Measurements from ENCODE around the gene SIK3. TPM values are rescaled to one million over a fixed set of nuclear protein-coding genes. Genes with fewer than 3 reads are reported as not detected.

The SIK3 gene
- total and polyA plus RNA-seq, 12 donors, result 11.7 to 176 (median 25.2) TPM

DNA sequence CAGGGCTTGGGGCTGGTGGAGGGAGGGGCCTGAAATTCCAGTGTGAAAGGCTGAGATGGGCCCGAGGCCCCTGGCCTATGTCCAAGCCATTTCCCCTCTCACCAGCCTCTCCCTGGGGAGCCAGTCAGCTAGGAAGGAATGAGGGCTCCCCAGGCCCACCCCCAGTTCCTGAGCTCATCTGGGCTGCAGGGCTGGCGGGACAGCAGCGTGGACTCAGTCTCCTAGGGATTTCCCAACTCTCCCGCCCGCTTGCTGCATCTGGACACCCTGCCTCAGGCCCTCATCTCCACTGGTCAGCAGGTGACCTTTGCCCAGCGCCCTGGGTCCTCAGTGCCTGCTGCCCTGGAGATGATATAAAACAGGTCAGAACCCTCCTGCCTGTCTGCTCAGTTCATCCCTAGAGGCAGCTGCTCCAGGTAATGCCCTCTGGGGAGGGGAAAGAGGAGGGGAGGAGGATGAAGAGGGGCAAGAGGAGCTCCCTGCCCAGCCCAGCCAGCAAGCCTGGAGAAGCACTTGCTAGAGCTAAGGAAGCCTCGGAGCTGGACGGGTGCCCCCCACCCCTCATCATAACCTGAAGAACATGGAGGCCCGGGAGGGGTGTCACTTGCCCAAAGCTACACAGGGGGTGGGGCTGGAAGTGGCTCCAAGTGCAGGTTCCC lies 268.6 kb downstream of the SIK3 start, which contains the start of gene APOC3:
Gene APOC3, plus strand, starts transcription at position 383 of the 659 bp plus-strand sequence. CDS start 676 bp downstream, outside the sequence.
- no peak for DNase-seq
- no peak within 1 kb of the TSS for H3K4me3 ChIP-seq
- H3K4me1 ChIP-seq (replicated peaks in 1 of 2), result no peaks in the 10 kb centered on the region
- intact Hi-C loops (cut with DNase I), result no loop called here
- 75 to 87% (median 80%) methylated on average over 4 to 9 of the region's 9 CpGs for WGBS, 4 donors
- H3K9me3 ChIP-seq (replicated peaks in 1 of 3), result no peaks in the 10 kb centered on the region
- H3K27me3 ChIP-seq, result no peaks in the 10 kb centered on the region
- no peaks in the 10 kb centered on the region for H3K36me3 ChIP-seq (replicated peaks in 1 of 2)
- no peak within 1 kb of the TSS for H3K27ac ChIP-seq
- TF ChIP-seq POLR2A (IDR thresholded peaks at IDR 0.05) (no peak), CTCF (IDR thresholded peaks at IDR 0.05) (no peak)

- no peaks in the 10 kb centered on the region for H3K36me3 ChIP-seq (replicated peaks in 1 of 2)
- H3K9me3 ChIP-seq (replicated peaks in 1 of 3), result no peaks in the 10 kb centered on the region
- intact Hi-C loops (cut with DNase I), result no loop called here
- 67 to 80% (median 71%) methylated on average over 9 to 16 of the region's 16 CpGs for WGBS, 4 donors
- H3K27me3 ChIP-seq, result no peaks in the 10 kb centered on the region
- no peaks in the 10 kb centered on the region for H3K4me1 ChIP-seq (replicated peaks in 1 of 2)
- TF ChIP-seq CTCF (IDR thresholded peaks at IDR 0.05) (no peak), POLR2A (IDR thresholded peaks at IDR 0.05) (no peak)
- DNase-seq, result no peak
- no peak overlapping the region for H3K4me3 ChIP-seq
- H3K27ac ChIP-seq, result no peak overlapping the region
Measured at GRCh38 chr11:116828632-116829524, 269.4 kb downstream of the SIK3 start.

DNA sequence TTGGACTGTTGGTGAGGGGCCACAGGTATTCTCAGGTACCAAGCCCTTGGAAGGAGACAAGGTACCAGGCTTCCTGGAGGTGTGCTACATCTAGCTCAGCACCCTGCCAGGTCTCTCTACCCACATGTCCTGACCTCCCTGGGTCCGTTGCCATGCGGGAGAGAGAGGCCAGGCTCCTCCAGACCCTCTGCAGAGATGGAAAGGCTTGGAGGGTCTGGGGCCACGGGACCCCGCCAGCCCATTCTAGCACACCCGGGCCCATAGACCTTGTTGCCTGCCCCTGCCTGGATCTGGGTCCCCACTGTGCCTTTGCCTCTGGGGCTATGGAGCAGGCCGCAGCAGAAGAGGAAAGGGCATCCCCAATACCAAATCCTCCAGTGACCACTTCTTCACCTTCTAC lies 270.8 kb downstream of the SIK3 start:
- TF ChIP-seq POLR2A (IDR thresholded peaks at IDR 0.05) (no peak), CTCF (IDR thresholded peaks at IDR 0.05) (no peak)
- Histone ChIP-seq H3K27me3 (no peaks in the 10 kb centered on the region), H3K4me1 (replicated peaks in 1 of 2) (no peaks in the 10 kb centered on the region), H3K27ac (no peak overlapping the region), H3K9me3 (replicated peaks in 1 of 3) (no peaks in the 10 kb centered on the region), H3K36me3 (replicated peaks in 1 of 2) (no peaks in the 10 kb centered on the region), H3K4me3 (no peak overlapping the region)
- no peak for DNase-seq
- WGBS, 4 donors, result 84 to 100% (median 92%) methylated on average over 2 to 6 of the region's 6 CpGs
- intact Hi-C loops (cut with DNase I), result no loop called here

- Histone ChIP-seq H3K4me3 (no peak overlapping the region), H3K36me3 (replicated peaks in 1 of 2) (no peaks in the 10 kb centered on the region), H3K9me3 (replicated peaks in 1 of 3) (no peaks in the 10 kb centered on the region), H3K27me3 (no peaks in the 10 kb centered on the region), H3K27ac (no peak overlapping the region), H3K4me1 (replicated peaks in 1 of 2) (no peaks in the 10 kb centered on the region)
- intact Hi-C loops (cut with DNase I), result no loop called here
- WGBS, 4 donors, result 63 to 82% (median 70%) methylated on average over 7 to 9 of the region's 9 CpGs
- DNase-seq, result no peak
- no peak for TF ChIP-seq POLR2A (IDR thresholded peaks at IDR 0.05)
- TF ChIP-seq CTCF (IDR thresholded peaks at IDR 0.05), result no peak
Measured at GRCh38 chr11:116826751-116827431, 271.3 kb downstream of the SIK3 start.

Data from adrenal gland (tissue), 12 donors.